Caco-2 (cell line): ENCODE measurements around the gene KRTAP10-6. TPM values are rescaled to one million over a fixed set of nuclear protein-coding genes. Genes with fewer than 3 reads are reported as not detected.
"Not testable (repeated sequence)": the region's sequence is repeated elsewhere in the genome, so short reads cannot be mapped to it uniquely, and the experiment has no call there.

Experiments
- BruUV-seq: library from RNA; stranded (reverse); fragments of 400-500 nt; replicated peaks from 2 replicates; lab custom pipeline; 2021; lab: Mats Ljungman, UMichigan
- CTCF ChIA-PET: fragments of 300-600 bp; sonication (Branson Sonifier 250); formaldehyde crosslinking; loops from one replicate; lab custom pipeline; 2022; ENCODE audit warnings: antibody characterized with exemption; lab: Charles Lee
- POLR2A ChIA-PET: fragments of 300-600 bp; sonication (Branson Sonifier 250); formaldehyde crosslinking; loops from one replicate; lab custom pipeline; 2022; ENCODE audit warnings: antibody characterized with exemption; lab: Charles Lee
- DNase-seq, 2 experiments: peaks; one replicate each; pipeline versions ENCODE4 v3.0.0 to v3.0.0-alpha.2; 2020 to 2022
- H3K27me3 ChIP-seq: replicated peaks from 2 replicates; pipeline ENCODE4 v1.6.0; 2011; ENCODE audit warnings: low read length; ENCODE audit not compliant: control insufficient read depth, insufficient read depth
- H3K36me3 ChIP-seq: 2 replicates; pipeline ENCODE4 v1.5.1; 2011; ENCODE audit warnings: low read length; ENCODE audit not compliant: control insufficient read depth, insufficient read depth
- H3K4me1 ChIP-seq: fragments of 250-450 bp; sonication (Bioruptor Pico); 2 replicates; pipeline ENCODE4 v1.5.1; 2020; ENCODE audit warnings: mild to moderate bottlenecking
- H3K4me3 ChIP-seq: 2 replicates; pipeline ENCODE4 v1.5.1; 2011; ENCODE audit warnings: low read depth, mild to moderate bottlenecking, control low read depth, low read length
- H3K9me3 ChIP-seq: fragments of 250-450 bp; sonication (Bioruptor Pico); 2 replicates; pipeline ENCODE4 v1.5.1; 2020; ENCODE audit warnings: mild to moderate bottlenecking, moderate library complexity
- H3K27ac Mint-ChIP-seq: one replicate; pipeline ENCODE4 v1.8.0; 2022; ENCODE audit warnings: mixed read lengths; ENCODE audit not compliant: unreplicated experiment
- H3K27me3 Mint-ChIP-seq: one replicate; pipeline ENCODE4 v1.8.0; 2022; ENCODE audit warnings: mixed read lengths; ENCODE audit not compliant: insufficient read depth, unreplicated experiment
- H3K36me3 Mint-ChIP-seq: one replicate; pipeline ENCODE4 v1.8.0; 2022; ENCODE audit warnings: mild to moderate bottlenecking, mixed read lengths; ENCODE audit not compliant: insufficient read depth, unreplicated experiment
- H3K4me1 Mint-ChIP-seq: one replicate; pipeline ENCODE4 v1.8.0; 2022; ENCODE audit warnings: low read depth, mixed read lengths; ENCODE audit not compliant: unreplicated experiment
- H3K4me3 Mint-ChIP-seq: one replicate; pipeline ENCODE4 v1.8.0; 2022; ENCODE audit warnings: mild to moderate bottlenecking, moderate library complexity, mixed read lengths; ENCODE audit not compliant: unreplicated experiment
- H3K9me3 Mint-ChIP-seq: one replicate; pipeline ENCODE4 v1.8.0; 2022; ENCODE audit warnings: mixed read lengths; ENCODE audit not compliant: unreplicated experiment
- intact Hi-C: fragments of 100-400 bp; cut with micrococcal nuclease; formaldehyde crosslinking; loops from one replicate; pipeline ENCODE4 v1.10.0; 2022; ENCODE audit not compliant: unreplicated experiment
- total RNA-seq: library from RNA; stranded (reverse); gene quantifications from 2 replicates; pipeline ENCODE4 v1.2.3, GENCODE V29; 2022
- TF ChIP-seq, protein P1 (sequence below), 2 experiments: fragments of 200-600 bp in 1 of 2; IDR thresholded peaks; 1 replicate in 1 of 2; 2 replicates in 1 of 2; pipeline versions ENCODE4 v1.5.1 to v1.8.0; 2011 to 2022; ENCODE audit warnings: antibody characterized with exemption in 1 of 2, control low read depth in 1 of 2, inconsistent platforms in 1 of 2, low read depth in 1 of 2, low read length in 1 of 2, mild to moderate bottlenecking in 1 of 2, moderate library complexity in 1 of 2; ENCODE audit not compliant: insufficient read depth in 1 of 2, severe bottlenecking in 1 of 2, unreplicated experiment in 1 of 2

Gene KRTAP10-6
- total RNA-seq, 1 experiment from 2014 or later = not detected

- Mint-ChIP-seq H3K27ac (no peak overlapping the region), H3K4me3 (no peak overlapping the region), H3K27me3 (peaks cover 7% of the 10 kb centered on the region), H3K9me3 (peaks cover 51% of the 10 kb centered on the region), H3K36me3 (no peaks in the 10 kb centered on the region), H3K4me1 (no peaks in the 10 kb centered on the region)
- DNase-seq = no peak
- Histone ChIP-seq H3K9me3 (peaks cover 16% of the 10 kb centered on the region), H3K27me3 (no peaks in the 10 kb centered on the region), H3K36me3 (no peaks in the 10 kb centered on the region), H3K4me3 (no peak overlapping the region), H3K4me1 (no peaks in the 10 kb centered on the region)
- intact Hi-C loops = no loop called here
- ChIA-PET CTCF (no interaction called here), POLR2A (interaction anchor here (0.6 kb wide), 1 partner anchor 49 kb away, joined by 3 read pairs; no protein-coding TSS in a partner anchor)
- TF ChIP-seq, protein P1, sequence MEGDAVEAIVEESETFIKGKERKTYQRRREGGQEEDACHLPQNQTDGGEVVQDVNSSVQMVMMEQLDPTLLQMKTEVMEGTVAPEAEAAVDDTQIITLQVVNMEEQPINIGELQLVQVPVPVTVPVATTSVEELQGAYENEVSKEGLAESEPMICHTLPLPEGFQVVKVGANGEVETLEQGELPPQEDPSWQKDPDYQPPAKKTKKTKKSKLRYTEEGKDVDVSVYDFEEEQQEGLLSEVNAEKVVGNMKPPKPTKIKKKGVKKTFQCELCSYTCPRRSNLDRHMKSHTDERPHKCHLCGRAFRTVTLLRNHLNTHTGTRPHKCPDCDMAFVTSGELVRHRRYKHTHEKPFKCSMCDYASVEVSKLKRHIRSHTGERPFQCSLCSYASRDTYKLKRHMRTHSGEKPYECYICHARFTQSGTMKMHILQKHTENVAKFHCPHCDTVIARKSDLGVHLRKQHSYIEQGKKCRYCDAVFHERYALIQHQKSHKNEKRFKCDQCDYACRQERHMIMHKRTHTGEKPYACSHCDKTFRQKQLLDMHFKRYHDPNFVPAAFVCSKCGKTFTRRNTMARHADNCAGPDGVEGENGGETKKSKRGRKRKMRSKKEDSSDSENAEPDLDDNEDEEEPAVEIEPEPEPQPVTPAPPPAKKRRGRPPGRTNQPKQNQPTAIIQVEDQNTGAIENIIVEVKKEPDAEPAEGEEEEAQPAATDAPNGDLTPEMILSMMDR (IDR thresholded peaks at IDR 0.05; ENCODE audit: insufficient read depth in 1 of 2, low read depth in 1 of 2, low read length in 1 of 2, severe bottlenecking in 1 of 2, unreplicated experiment in 1 of 2) = no peak
- BruUV-seq = no TSS peak
Measured at GRCh38 chr21:44632067-44632466, 39.8 kb upstream of the KRTAP10-6 start.

GRCh38 chr21:44630440-44630839 lies 38.1 kb upstream of the KRTAP10-6 start:
- H3K4me3 ChIP-seq = no peak overlapping the region
- intact Hi-C loops = no loop called here
- Mint-ChIP-seq H3K27me3 (peaks cover 7% of the 10 kb centered on the region), H3K4me3 (no peak overlapping the region), H3K4me1 (no peaks in the 10 kb centered on the region), H3K36me3 (no peaks in the 10 kb centered on the region), H3K27ac (no peak overlapping the region), H3K9me3 (peaks cover 51% of the 10 kb centered on the region)
- no peaks in the 10 kb centered on the region for H3K27me3 ChIP-seq
- ChIA-PET CTCF (no interaction called here), POLR2A (no interaction called here)
- H3K9me3 ChIP-seq = peaks cover 16% of the 10 kb centered on the region
- TF ChIP-seq, protein P1 (IDR thresholded peaks at IDR 0.05; ENCODE audit: insufficient read depth in 1 of 2, low read depth in 1 of 2, low read length in 1 of 2, severe bottlenecking in 1 of 2, unreplicated experiment in 1 of 2) = no peak
- no peaks in the 10 kb centered on the region for H3K36me3 ChIP-seq
- no peaks in the 10 kb centered on the region for H3K4me1 ChIP-seq
- BruUV-seq = no TSS peak
- no peak for DNase-seq

DNA sequence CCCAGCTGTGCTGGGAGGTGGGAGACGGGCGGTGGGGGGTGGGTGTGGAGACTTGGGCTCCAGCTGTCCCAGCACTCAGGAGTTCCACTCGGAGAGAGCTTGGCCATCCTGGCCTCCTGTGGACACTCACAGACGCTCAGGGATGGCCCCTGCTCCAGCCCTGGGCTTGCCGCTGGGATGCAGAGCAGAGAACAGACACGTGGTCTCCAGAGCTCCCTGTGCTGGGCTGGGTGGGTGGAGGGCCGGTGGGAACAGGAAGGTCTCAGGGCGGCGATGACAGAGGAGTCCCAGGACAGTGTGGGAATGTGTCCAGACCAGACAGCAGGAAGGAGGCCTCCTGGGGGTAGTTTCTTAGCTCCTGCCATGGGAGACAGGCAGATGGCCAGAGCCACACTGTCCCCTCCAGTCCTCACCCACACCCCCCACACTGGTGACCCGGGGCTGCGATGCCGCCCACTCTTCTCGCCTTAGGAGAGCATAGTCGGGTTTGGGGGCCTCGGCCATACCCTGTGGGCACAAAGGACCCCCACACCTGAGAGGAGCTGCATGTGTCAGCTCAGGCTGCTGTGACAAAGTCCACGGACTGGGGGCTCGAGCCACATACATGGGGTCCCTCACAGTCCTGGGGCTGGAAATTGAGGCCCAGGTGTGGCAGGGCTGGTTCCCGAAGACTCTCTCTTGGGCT lies 36.5 kb upstream of the KRTAP10-6 start:
- no peaks in the 10 kb centered on the region for H3K4me1 ChIP-seq
- ChIA-PET CTCF (no interaction called here), POLR2A (no interaction called here)
- no TSS peak for BruUV-seq
- H3K27me3 Mint-ChIP-seq = peaks cover 2% of the 10 kb centered on the region
- no peaks in the 10 kb centered on the region for H3K27me3 ChIP-seq
- peaks cover 55% of the 10 kb centered on the region for H3K9me3 Mint-ChIP-seq
- intact Hi-C loops = no loop called here
- H3K36me3 Mint-ChIP-seq = no peaks in the 10 kb centered on the region
- no peak for DNase-seq
- H3K36me3 ChIP-seq = no peaks in the 10 kb centered on the region
- H3K4me3 ChIP-seq = no peak overlapping the region
- no peaks in the 10 kb centered on the region for H3K4me1 Mint-ChIP-seq
- H3K4me3 Mint-ChIP-seq = no peak overlapping the region
- H3K27ac Mint-ChIP-seq = no peak overlapping the region
- TF ChIP-seq, protein P1 (IDR thresholded peaks at IDR 0.05; ENCODE audit: insufficient read depth in 1 of 2, low read depth in 1 of 2, low read length in 1 of 2, severe bottlenecking in 1 of 2, unreplicated experiment in 1 of 2) = no peak
- H3K9me3 ChIP-seq = peaks cover 21% of the 10 kb centered on the region

DNA sequence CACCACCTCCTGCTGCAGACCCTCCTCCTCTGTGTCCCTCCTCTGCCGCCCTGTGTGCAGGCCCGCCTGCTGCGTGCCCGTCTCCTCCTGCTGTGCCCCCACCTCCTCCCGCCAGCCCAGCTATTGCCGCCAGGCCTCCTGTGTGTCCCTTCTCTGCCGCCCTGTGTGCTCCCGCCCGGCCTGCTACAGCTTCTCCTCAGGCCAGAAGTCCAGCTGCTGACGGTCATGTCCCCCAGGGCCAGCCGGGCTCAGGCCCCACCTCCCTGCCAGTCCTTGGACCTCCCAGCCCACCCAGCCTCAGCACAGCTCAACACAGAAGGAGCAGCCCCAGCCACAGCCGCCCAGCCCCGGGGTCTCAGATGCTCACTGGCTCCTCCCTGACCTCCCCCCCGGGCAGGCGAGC lies 35.5 kb upstream of the KRTAP10-6 start:
- BruUV-seq, H3K4me3 ChIP-seq, H3K4me1 ChIP-seq, H3K27me3 Mint-ChIP-seq, H3K27ac Mint-ChIP-seq, POLR2A ChIA-PET, H3K36me3 ChIP-seq, H3K4me1 Mint-ChIP-seq, H3K4me3 Mint-ChIP-seq, H3K27me3 ChIP-seq, intact Hi-C loops, H3K36me3 Mint-ChIP-seq, DNase-seq: not testable (repeated sequence)
- CTCF ChIA-PET = interaction anchor here (0.6 kb wide), 1 partner anchor 77 kb away, joined by 3 read pairs; no protein-coding TSS in a partner anchor
- peaks cover 55% of the 10 kb centered on the region for H3K9me3 Mint-ChIP-seq
- peaks cover 27% of the 10 kb centered on the region for H3K9me3 ChIP-seq
